Measurements from ENCODE around the gene ARHGAP29. TPM values are rescaled to one million over a fixed set of nuclear protein-coding genes. Genes with fewer than 3 reads are reported as not detected.

The ARHGAP29 gene
- polyA plus RNA-seq, 1 experiment: 30.4 TPM

GRCh38 chr1:94248956-94249688 is 11.7 kb upstream of the ARHGAP29 start:
- CTCF ChIA-PET: interaction anchor here (1.0 kb wide), 2 partner anchors 186 to 224 kb away, joined by 3 read pairs; no protein-coding TSS in a partner anchor
- POLR2A ChIA-PET: no interaction called here
- DNase-seq (ENCODE audit: low read depth, low spot score): no peak
- Histone ChIP-seq H3K9me3 (ENCODE audit: control insufficient read depth, insufficient read depth, low read length) (no peaks in the 10 kb centered on the region), H3K27ac (ENCODE audit: low read depth, low read length) (no peak overlapping the region), H3K4me3 (ENCODE audit: low read depth, low read length) (no peak overlapping the region), H3K27me3 (ENCODE audit: control insufficient read depth, insufficient read depth, low read length) (no peaks in the 10 kb centered on the region)
- TF ChIP-seq CTCF (IDR thresholded peaks at IDR 0.05; ENCODE audit: low read depth, low read length): no peak

DNA sequence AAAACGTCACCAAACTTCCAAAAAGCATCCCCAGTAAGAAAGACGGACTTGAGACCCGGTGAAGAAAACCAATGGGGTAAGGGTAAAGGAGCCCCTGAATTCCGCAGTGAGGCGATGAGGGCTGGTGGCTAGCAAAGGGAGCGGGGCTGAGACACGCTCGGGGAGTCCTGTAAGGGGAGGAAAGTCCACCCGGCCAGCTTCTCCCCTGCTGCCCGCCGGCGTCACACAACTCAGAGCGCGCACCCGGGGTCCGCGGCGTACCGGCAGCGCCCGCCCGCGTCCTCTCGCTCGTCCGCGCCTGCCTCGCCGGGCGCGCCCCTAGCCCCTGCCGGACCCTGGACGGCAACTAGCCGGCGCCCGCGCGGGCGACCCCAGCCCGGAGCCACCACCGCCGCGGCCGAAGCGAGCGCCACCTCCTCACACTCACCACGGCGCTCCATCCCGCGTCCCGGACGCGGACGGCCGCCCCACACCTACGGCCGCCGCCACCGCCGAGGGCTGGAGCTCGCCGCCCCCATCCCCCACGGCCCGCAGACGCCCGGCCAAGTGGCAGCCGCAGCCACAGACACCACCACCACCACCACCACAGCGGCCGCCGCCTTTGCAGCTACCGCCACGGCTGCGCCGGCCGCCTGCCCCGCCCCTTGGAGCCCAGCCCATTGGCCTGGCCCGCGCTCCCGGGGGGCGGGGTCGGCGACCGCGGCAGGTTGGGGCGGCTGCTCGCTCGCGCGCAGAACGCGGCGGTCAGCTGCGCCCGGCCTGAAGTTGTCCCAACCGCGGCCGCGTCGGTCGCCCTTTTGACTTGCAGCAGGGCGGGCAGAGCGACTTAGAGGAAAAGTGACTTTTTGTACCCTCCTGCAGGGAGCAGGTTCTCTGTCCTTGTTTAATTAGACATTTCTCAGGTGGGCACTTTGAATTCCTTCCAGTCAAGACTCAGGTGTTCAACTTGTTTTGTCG is 10.0 kb upstream of the ARHGAP29 start:
- TF ChIP-seq CTCF (IDR thresholded peaks at IDR 0.05; ENCODE audit: low read depth, low read length): no peak
- CTCF ChIA-PET: interaction anchor here (0.7 to 0.9 kb wide), 3 partner anchors 11 to 89 kb away, joined by 3 to 4 read pairs (median 3); no protein-coding TSS in a partner anchor
- Histone ChIP-seq H3K4me3 (ENCODE audit: low read depth, low read length) (peak overlapping the region; percentile 72), H3K27ac (ENCODE audit: low read depth, low read length) (no peak overlapping the region), H3K27me3 (ENCODE audit: control insufficient read depth, insufficient read depth, low read length) (no peaks in the 10 kb centered on the region), H3K9me3 (ENCODE audit: control insufficient read depth, insufficient read depth, low read length) (no peaks in the 10 kb centered on the region)
- POLR2A ChIA-PET: interaction anchor here (0.7 kb wide), 1 partner anchor 94 kb away, joined by 3 read pairs; no protein-coding TSS in a partner anchor
- no peak for DNase-seq (ENCODE audit: low read depth, low spot score)

GRCh38 chr1:94246692-94247137 is 9.3 kb upstream of the ARHGAP29 start:
- no peak for DNase-seq (ENCODE audit: low read depth, low spot score)
- ChIA-PET POLR2A (interaction anchor here (0.7 kb wide), 1 partner anchor 1167 kb away, joined by 3 read pairs; the partner anchor contains the start of gene MTF2), CTCF (interaction anchor here (0.8 kb wide), 1 partner anchor 221 kb away, joined by 3 read pairs; no protein-coding TSS in a partner anchor)
- Histone ChIP-seq H3K4me3 (ENCODE audit: low read depth, low read length) (peak overlapping the region; percentile 72), H3K9me3 (ENCODE audit: control insufficient read depth, insufficient read depth, low read length) (no peaks in the 10 kb centered on the region), H3K27ac (ENCODE audit: low read depth, low read length) (no peak overlapping the region), H3K27me3 (ENCODE audit: control insufficient read depth, insufficient read depth, low read length) (no peaks in the 10 kb centered on the region)
- no peak for TF ChIP-seq CTCF (IDR thresholded peaks at IDR 0.05; ENCODE audit: low read depth, low read length)

- POLR2A ChIA-PET: interaction anchor here (0.7 kb wide), 1 partner anchor 1167 kb away, joined by 3 read pairs; the partner anchor contains the start of gene MTF2
- CTCF ChIA-PET: interaction anchor here (0.8 kb wide), 1 partner anchor 220 kb away, joined by 3 read pairs; no protein-coding TSS in a partner anchor
Measured at GRCh38 chr1:94245747-94246438, 8.5 kb upstream of the ARHGAP29 start.

More at GRCh38 chr1:94245747-94246438, 8.5 kb upstream of the ARHGAP29 start:
- H3K9me3 ChIP-seq (ENCODE audit: control insufficient read depth, insufficient read depth, low read length): no peaks in the 10 kb centered on the region
- DNase-seq (ENCODE audit: low read depth, low spot score): no peak
- no peak overlapping the region for H3K27ac ChIP-seq (ENCODE audit: low read depth, low read length)
- no peak for TF ChIP-seq CTCF (IDR thresholded peaks at IDR 0.05; ENCODE audit: low read depth, low read length)
- H3K4me3 ChIP-seq (ENCODE audit: low read depth, low read length): no peak overlapping the region
- H3K27me3 ChIP-seq (ENCODE audit: control insufficient read depth, insufficient read depth, low read length): no peaks in the 10 kb centered on the region

All from AG04450 (cell line).